GM19467 (cell line): Measurements from ENCODE around the gene PAQR4.
"Not testable (repeated sequence)": the region's sequence is repeated elsewhere in the genome, so short reads cannot be mapped to it uniquely, and the experiment has no call there.

Source experiments
- ATAC-seq: cut with Tn5 transposase; IDR thresholded peaks from one replicate; pipeline ENCODE4 v1.9.1; 2021; ENCODE audit warnings: mild to moderate bottlenecking, moderate library complexity; ENCODE audit not compliant: unreplicated experiment

PAQR4 gene

GRCh38 chr16:2968738-2969544 is at the start of gene PAQR4:
Gene PAQR4, plus strand, starts transcription at chr16:2969348. Its CDS starts 327 bp downstream, at chr16:2969675.
- peak; percentile 61 for ATAC-seq

- ATAC-seq, result no peak
Measured at GRCh38 chr16:2919511-2920255, 49.5 kb upstream of the PAQR4 start.

GRCh38 chr16:2923481-2923880 is 45.7 kb upstream of the PAQR4 start:
- no peak for ATAC-seq

- ATAC-seq, result no peak
Measured at GRCh38 chr16:2924901-2925755, 44.0 kb upstream of the PAQR4 start.

- no peak for ATAC-seq
Measured at GRCh38 chr16:2925951-2926649, 43.0 kb upstream of the PAQR4 start.

- ATAC-seq, result no peak
Measured at GRCh38 chr16:2926650-2926999, 42.5 kb upstream of the PAQR4 start.

GRCh38 chr16:2927010-2927646 is 42.0 kb upstream of the PAQR4 start:
- no peak for ATAC-seq

- not testable (repeated sequence) for ATAC-seq
Measured at GRCh38 chr16:2928151-2928550, 41.0 kb upstream of the PAQR4 start.

GRCh38 chr16:2928796-2929195 is 40.4 kb upstream of the PAQR4 start:
- ATAC-seq, result no peak

- no peak for ATAC-seq
Measured at GRCh38 chr16:2929693-2930092, 39.5 kb upstream of the PAQR4 start.

GRCh38 chr16:2930236-2930635 is 38.9 kb upstream of the PAQR4 start:
- no peak for ATAC-seq

GRCh38 chr16:2931231-2931914 is 37.8 kb upstream of the PAQR4 start:
- not testable (repeated sequence) for ATAC-seq

GRCh38 chr16:2933136-2933535 is 36.0 kb upstream of the PAQR4 start:
- no peak for ATAC-seq

GRCh38 chr16:2933701-2934100 is 35.4 kb upstream of the PAQR4 start:
- no peak for ATAC-seq

GRCh38 chr16:2934450-2934849 is 34.7 kb upstream of the PAQR4 start:
- ATAC-seq, result no peak

GRCh38 chr16:2936436-2937011 is 32.6 kb upstream of the PAQR4 start:
- no peak for ATAC-seq

GRCh38 chr16:2937170-2937569 is 32.0 kb upstream of the PAQR4 start:
- no peak for ATAC-seq

- ATAC-seq, result no peak
Measured at GRCh38 chr16:2938206-2938605, 30.9 kb upstream of the PAQR4 start.

- ATAC-seq, result no peak
Measured at GRCh38 chr16:2939968-2940367, 29.2 kb upstream of the PAQR4 start.
